Ecto neural progenitor cell (in vitro differentiated cells): ENCODE data around the gene FOXP1.

ENCODE experiments used
- DNase-seq: peaks from one replicate; pipeline ENCODE4 v3.0.0-alpha.2; 2018; ENCODE audit warnings: low spot score

The FOXP1 gene

GRCh38 chr3:71097557-71097956 is 486.0 kb downstream of the FOXP1 start:
- no peak for DNase-seq

DNA sequence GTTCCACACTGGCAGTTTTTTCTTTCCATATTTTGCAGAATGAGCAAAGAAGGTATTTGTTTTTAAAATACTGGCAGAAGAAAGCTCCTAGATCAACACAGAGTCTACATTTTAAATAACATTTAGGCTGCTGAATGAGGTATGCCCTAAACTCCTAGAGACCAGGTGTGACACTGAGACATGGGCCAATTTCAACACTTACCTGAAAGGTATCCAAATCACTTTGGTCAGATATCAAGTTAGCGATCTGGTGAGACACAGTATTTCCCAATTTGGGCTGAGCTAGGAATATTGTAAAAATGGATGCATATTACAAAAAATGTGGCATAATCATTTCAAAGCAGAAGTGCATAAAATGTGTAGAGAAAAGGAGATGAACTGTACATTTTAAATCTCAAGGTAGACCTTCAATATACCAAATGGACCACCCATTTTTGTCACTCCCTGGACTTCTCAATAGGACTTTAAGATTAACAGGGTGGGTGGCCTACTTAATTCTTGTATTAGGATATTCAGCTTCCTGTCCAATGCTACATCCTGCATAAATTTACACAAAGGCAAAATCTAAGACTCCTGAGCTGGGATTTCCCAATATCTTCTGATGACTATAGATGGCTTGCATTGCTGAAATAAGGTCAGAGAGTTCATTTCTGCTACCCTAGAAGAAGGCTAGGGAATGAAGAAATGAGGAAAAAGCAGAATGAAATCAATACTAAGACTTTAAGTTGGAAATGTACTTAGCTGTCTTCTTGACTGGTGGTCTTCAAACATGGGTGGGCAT is 487.8 kb downstream of the FOXP1 start:
- DNase-seq: no peak

DNA sequence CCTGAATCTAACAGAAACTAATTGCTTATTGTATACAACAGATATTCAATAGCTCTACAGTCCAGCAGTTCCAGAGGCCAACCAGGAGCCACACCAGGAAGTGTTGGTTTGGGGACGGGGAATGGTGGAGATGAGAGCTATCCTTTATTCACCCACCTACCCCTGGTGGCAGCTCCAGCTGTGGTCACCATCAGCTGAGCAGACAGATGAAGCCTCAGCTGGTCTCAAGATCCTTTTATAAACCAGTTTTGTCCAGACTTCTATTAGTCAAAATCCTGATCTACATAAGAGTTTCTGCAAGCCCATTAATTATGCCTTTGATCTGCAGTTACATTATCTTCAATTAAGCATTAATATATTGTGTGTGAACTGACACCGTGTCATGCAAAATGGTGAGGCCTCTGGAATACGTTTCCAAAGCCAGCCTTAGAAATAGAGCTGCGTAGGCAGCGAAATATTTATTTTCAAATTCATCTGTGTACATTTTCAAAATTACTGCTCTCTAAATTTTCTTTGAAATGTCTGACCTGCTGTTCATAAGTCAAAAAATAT is 488.8 kb downstream of the FOXP1 start:
- no peak for DNase-seq

DNA sequence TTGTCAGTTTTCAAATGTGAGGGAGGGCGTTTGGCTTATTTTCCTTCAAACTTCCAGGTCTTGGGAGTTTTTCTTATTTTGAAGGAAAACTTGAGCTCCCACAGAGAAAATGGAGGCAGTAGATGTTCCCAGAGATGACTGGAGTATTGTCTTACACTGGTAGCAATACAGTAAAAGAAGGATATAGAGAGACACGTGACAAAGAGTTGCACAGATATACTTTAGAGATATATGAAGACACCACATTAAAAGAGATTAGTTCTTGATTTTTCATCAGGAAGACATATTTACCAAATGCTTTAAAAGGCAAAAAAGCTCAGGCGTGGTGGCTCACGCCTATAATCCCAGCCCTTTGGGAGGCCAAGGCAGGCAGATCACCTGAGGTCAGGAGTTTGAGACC is 490.9 kb downstream of the FOXP1 start:
- no peak for DNase-seq

DNA sequence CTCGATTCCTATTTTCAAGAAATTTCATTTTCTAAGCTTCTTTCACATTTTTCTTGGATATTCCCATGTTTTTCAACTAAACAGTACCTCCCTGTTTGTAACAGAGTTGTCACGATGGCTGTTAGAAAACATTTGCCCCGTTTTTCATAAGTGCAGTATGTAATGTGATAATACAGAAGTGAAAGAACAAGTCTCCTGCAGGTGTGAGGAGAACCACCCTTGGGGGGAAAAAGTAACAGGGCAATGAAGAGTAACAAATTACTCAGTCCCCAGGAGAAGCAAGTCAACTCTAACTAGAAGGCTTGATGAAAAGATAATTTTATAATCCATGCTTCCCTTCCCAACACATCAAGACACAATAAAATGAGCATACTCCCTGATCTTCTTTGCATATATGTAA is 493.3 kb downstream of the FOXP1 start:
- no peak for DNase-seq

DNA sequence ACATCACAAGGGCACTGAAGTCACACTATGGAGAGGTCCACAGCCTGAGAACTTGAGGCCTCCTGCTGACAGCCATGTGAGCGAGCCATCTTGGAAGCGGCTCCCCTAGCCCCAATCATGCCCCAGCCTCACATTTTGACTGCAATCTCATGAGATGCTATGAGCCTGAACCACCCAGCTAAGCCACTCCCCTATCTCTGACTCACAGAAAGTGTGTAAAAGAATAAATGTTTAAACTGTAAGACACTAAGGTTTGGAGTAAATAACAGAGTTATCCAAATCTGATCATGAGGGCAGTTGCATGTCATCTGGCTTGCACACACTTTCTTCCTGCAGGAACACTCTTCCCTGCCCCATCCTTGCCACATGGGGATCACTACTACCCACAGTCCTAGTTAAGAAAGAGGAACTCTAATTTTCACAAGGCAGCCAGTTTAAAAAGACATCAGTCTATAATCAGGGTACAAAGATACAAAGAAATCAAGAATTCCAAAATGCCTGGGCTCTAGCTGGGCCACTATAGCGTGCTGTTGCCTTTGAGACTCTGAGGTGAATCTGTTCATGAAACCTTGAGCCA is 494.2 kb downstream of the FOXP1 start:
- DNase-seq: no peak

DNA sequence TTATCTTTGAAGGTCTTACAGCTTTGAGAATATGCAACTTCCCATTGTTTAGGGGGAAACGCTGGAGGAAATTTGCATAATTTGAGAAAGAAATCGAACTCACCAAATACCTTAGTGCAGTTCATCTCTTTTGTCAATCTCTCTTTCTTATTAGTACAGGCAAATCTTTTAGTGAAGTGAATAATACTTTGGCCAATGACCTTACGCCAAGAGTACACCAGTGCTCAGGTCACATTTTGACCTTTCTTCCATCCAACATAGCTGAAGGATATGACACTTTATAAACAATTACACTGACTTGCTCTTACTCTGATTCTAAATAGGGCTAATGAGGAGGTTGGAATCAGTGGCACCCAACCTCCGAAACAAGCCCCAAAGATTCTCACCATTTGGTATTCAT is 494.8 kb downstream of the FOXP1 start:
- no peak for DNase-seq

GRCh38 chr3:71088019-71088708 is 495.4 kb downstream of the FOXP1 start:
- DNase-seq: no peak

- no peak for DNase-seq
Measured at GRCh38 chr3:71087143-71088018, 496.1 kb downstream of the FOXP1 start.

- DNase-seq: no peak
Measured at GRCh38 chr3:71086777-71087142, 496.8 kb downstream of the FOXP1 start.

GRCh38 chr3:71083726-71084131 is 499.8 kb downstream of the FOXP1 start:
- DNase-seq: no peak

- DNase-seq: no peak
Measured at GRCh38 chr3:71082833-71083232, 500.7 kb downstream of the FOXP1 start.

GRCh38 chr3:71080517-71081083 is 502.9 kb downstream of the FOXP1 start:
- DNase-seq: no peak

GRCh38 chr3:71078723-71079525 is 504.6 kb downstream of the FOXP1 start:
- DNase-seq: no peak

DNA sequence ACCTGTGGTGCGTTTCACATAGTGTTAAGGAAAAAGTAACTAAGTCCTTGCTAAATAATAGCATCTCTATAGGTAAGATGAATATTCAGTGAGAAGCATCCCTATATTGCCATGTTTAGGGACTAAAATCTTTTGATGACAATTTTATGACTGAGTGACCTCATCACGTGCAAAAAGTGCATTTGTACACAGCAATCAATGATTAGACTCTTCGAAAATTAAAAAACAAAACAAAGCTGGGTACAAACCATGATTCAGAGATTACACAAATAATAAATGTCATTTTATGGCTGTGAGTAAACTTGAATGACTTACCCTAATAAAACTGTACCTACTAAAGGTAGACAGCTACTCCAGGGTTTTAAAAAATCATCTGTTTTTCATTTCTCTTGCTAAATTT is 505.3 kb downstream of the FOXP1 start:
- no peak for DNase-seq

- no peak for DNase-seq
Measured at GRCh38 chr3:71077070-71077469, 506.5 kb downstream of the FOXP1 start.

DNA sequence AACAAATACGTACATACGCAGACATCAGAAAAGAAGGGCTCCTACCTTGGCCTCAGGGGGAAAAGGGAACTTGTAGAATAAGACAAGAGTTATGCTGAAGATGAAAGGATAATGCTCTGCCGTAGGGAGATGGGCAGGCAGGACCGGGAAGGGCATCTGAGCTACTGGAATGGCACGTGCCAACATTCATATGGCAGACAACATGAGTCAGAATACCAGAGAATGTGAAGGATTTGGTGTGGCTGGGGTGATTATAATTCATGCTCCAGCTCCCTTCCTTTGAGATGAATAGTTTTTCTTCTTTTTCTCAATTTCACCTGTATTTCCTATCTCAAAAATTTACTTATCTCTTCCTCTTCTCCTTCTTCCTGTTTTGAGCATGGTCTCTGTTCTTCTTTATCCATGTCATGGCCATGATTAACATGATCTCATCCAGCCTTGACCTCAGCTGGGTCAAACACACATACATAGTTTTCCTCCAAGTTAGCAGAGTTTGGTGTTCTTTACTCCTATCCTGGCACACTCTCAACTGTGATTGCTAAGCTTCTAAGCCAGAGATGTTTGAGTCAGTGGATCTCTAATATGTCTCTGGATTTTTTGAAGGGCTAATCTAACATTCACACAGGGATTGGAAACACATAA is 507.0 kb downstream of the FOXP1 start:
- DNase-seq: no peak

GRCh38 chr3:71075494-71075893 is 508.0 kb downstream of the FOXP1 start:
- no peak for DNase-seq

DNA sequence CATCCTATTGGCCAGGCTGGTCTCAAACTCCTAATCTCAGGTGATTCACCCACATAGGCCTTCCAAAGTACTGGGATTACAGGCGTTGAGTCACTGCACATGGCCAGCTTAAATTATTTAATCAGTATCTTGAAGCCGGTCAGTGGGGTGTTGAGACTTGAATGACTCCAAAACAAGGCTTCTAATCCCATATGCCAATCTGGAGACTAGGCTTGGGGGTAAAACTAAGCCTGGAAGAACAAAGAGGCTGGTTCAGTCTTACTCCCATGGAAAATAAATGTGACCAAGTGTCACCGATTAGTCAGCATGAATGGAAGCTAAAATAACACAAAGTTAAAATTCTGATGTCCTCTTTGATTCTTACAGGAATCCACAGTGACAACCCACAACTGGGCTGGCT is 509.1 kb downstream of the FOXP1 start:
- DNase-seq: no peak

DNA sequence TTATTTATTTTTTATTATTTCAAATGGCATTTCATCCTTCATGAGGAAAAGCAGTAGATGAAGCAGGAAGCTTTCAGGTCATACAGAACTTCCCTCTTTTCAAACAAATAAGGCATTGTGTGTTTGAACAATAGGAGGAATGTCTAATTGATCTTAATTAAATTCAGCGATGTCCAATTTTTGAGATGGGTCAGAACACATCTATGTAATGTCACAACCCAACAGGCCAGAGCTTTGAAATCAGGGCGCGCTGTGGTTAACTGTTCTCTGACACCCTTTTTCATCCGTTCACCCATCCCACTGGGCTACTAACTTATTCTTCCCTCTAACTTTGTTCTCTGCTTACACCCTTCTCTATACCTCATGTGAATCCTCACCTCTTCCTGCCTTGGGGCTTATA is 510.5 kb downstream of the FOXP1 start:
- no peak for DNase-seq
